GM21723 (cell line): ENCODE data around the gene NR2F2.

Experiments
- ATAC-seq: cut with Tn5 transposase; IDR thresholded peaks from one replicate; pipeline ENCODE4 v1.9.1; 2021; ENCODE audit warnings: mild to moderate bottlenecking, moderate library complexity; ENCODE audit not compliant: unreplicated experiment

Gene NR2F2

GRCh38 chr15:96316953-96317629 lies 13.4 kb upstream of the NR2F2 start:
- no peak for ATAC-seq

- ATAC-seq, result no peak
These were observed 10.4 kb upstream of the NR2F2 start for GRCh38 chr15:96320107-96320506.

DNA sequence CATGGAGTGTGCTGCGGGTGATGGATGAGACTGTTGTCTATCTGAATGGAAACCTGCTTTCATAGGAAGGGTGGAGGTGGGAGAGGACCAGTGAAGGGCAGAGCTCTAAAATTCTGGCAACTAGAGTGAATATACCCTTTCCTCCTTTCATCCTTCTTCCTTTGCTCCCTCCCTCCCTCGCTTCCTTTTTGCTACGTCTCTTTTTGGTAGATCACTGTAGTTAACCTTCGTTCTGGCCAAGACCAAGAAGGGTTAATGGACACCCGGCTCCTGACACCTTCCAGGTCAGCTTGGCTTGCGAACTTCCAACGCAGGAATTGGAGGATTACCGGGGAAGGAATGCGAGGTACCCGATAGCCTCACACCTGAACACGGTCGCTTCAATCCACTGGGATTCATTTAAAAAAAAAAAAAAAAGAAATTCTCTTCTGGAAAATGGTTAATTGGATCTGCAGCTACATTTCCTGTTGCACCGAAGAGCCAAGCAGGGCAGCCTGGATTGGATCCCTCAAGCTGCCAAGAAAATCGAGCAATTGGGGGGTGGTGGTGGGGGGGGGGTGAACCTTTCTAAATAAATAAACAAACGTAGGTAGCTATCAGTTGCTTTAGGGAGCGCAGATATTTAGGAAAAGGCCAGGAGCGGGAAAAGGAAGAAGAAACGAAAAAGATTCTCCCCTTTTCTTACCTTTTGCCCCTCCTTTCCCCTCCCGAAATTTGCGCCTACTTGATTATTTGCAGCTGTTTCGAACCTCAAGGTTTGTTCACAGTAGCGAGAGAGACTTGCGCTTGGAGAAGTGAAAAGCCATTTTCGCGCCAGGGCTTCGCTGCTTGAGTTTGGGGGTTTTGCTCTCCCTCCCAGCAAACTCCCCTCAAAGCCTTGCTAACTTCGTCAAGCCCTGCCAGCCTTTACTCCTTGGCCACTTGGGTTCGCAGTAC lies 9.5 kb upstream of the NR2F2 start:
- ATAC-seq, result no peak

- no peak for ATAC-seq
These were observed 8.6 kb upstream of the NR2F2 start for GRCh38 chr15:96321639-96322535.

DNA sequence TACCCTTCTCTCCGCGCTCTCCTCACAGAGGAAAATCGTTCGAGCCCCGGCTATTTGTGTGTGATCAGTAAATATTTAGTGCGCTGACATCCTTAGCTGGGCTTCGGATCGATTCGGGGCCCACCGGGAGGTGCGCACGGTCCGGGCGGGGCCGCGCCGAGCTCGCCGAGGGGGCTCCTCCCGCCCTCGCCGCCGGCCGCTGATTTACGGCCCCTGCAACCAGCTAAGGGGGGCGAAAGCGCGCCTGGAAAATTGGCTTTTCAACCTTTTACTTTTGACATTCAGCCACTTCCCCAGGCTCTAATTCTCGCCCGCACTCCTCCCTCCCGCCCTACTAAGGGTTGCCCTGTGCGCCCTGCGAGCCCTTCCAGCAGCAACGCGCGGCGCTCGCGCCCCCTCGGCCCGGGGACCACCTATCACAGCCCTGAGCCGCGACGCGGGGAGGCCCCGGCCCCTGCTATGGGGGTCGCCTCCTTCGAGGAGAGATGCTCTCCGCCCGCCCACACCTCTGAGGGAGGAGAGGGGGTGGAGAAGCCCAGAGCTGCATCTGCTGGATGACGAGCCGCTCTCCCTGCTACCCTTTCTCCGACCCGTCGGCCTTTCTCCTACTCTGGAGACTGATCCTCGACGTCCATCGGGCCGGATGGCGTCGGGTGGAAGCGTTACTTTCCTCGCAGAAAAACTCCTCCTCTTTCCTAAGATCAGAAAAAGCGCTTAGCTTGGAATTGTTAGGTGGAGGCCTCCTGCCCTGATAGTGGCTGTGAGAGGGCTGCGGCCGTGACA lies 7.8 kb upstream of the NR2F2 start:
- no peak for ATAC-seq

DNA sequence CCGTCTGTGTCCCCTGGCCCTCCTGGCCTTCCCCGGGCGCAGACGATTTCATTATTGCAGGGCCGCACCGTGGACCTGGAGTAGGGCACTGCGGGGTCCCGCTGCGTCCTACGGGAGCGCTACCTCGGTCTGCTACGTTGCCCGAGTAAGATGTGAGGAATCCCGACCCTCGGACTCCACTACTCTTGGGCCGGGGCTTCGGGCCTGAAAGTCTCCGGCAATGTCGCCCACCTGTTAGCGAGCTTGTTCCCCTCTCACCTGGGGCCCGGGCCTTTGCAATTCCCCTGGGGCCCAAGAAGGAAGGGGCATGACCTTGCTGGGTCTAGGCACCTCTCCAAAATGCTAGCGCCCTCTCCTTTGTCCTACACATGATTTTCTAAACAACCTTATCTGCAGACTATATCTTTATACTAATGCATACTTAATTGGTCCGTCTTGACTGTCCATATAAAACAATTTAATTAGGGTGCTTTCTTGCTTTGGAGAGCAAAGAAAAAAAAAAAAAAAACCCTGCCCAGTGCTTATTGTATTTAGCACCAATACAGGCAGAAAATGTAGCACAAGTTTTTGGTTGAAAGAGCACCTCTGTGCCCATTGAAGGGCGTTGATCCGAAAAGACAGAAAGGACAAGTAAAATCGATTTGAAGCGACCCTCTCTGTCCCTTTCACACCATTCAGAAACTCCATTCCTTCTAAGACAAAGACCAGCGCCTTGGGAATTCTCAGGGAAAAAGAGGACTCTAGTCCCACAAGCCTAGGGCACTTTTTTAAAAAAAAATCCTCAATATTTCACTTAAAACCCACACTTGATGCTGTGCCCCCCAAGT lies 7.0 kb upstream of the NR2F2 start:
- no peak for ATAC-seq

DNA sequence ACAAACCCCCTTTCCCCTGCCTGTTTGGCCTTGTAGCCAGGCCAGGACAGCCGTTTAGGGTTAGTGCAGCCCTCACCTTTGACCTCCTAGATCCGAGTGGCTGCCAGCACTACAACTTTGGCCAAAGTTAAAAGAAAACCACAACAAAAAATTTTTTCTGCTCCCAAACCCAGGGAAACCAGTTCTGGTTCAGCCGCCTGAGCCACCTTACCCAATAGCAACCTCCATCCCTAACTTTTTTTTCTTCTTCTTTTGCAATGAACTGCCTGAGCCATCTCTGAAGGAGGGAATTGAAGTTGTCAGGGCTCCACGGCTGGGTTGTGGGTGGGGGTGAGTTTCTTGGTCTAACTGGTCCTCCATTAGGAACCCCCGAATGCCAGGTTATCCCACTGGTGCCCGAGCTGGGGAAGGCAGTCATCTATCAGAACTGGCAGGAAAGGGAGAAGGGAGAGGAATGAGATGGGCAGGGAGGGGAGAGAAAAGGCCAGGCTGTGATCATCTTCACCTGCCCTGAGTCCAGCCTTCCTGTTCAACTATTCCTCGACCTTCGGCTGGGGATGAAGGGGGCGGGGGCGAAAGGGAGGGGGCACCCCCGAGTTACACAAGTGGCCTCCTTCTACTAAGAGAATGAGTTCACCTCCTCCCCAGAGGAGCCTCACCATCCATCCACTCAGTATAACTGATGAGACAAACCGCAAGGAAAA lies 6.2 kb upstream of the NR2F2 start:
- no peak for ATAC-seq

- ATAC-seq, result no peak
These were observed 5.5 kb upstream of the NR2F2 start for GRCh38 chr15:96324940-96325540.

- no peak for ATAC-seq
These were observed 4.8 kb upstream of the NR2F2 start for GRCh38 chr15:96325541-96326327.

- ATAC-seq, result no peak
These were observed 4.0 kb upstream of the NR2F2 start for GRCh38 chr15:96326328-96327154.

GRCh38 chr15:96327155-96327741 lies 3.3 kb upstream of the NR2F2 start:
- ATAC-seq, result peak; percentile 37

DNA sequence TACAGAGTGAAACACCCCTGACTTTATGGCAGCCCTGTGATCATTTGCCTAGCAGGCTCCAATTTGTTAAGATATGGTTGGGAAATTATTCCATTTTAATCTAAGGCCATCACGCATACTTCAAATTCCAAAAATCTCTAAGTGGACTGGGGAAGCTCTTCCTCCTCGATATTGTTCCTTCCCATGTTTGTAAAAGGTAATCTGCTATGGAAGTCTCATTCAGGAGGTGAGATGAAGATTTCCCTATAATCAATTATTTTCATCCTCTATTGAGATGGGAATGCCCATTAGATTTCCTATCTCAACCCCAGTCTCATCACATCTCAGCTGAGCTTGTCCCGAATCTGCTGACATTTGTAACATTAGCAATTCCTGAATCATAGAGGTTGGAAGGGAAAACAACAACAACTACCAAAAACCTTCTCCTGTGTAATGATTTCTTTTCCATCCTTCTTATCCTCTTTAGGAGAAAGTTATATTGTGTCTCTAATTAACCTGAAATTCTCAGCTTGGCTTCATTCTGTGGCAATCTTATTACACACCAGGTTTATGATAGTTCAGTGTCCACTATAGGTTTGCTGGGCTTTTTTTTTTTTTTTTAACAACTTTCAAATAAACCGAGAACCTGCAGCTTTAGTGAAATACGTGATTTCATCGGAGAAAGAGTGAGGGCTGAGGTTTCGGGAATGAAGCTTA lies 2.2 kb upstream of the NR2F2 start:
- ATAC-seq, result no peak

GRCh38 chr15:96328877-96329195 lies 1.7 kb upstream of the NR2F2 start:
- no peak for ATAC-seq

GRCh38 chr15:96329403-96329981 lies 1.0 kb upstream of the NR2F2 start:
- no peak for ATAC-seq

DNA sequence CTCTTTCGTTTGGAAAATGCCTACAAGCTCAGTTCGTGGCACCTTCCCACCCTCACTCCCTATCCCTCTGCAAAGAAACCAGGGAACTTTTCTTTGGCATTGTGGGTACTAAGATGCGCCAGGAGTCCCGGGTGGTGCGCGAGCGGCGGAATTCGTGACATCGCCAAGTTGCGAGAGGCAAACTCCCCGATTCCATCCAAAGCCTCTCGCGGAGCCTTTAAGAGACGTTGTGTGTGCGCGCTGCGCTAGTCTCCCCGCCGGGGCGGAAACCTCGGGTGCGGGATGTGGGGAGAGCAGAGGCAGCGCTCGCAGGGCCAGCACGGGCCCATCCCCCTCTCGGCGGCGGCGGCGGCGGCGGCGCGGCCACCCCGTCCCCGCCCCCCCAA lies 443 bp upstream of the NR2F2 start:
- ATAC-seq, result peak; percentile 16
